AG09319 (cell line): ENCODE data around the gene ADCY5.

ENCODE experiments used
- DNase-seq: peaks from one replicate; pipeline ENCODE4 v3.0.0-alpha.2; 2010; ENCODE audit warnings: low read depth; ENCODE audit errors: extremely low read depth
- CTCF ChIP-seq: IDR thresholded peaks from 2 replicates; pipeline ENCODE4 v1.5.1; 2011; ENCODE audit warnings: low read depth, mild to moderate bottlenecking, inconsistent platforms, low read length, moderate library complexity

The ADCY5 gene

DNA sequence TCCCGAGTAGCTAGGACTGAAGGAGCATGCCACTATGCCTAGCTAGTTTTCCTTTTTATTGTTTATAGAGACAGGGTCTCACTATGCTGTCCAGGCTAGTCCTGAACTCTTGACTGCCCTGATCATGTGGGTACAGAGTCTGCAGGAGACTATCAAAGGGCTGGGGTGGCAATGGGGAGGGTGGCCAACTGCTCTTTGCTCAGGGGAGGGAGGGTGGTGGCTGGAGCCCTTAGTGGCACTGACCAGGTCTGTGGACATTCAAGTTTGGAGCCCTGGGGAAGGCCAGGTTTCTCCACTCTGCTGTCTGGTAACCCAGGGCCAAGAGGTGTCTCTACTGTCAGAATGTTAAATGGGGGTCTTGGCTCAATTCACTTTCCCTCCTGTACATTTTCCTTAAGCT is 125.1 kb downstream of the ADCY5 start:
- no peak for DNase-seq
- no peak for TF ChIP-seq CTCF

DNA sequence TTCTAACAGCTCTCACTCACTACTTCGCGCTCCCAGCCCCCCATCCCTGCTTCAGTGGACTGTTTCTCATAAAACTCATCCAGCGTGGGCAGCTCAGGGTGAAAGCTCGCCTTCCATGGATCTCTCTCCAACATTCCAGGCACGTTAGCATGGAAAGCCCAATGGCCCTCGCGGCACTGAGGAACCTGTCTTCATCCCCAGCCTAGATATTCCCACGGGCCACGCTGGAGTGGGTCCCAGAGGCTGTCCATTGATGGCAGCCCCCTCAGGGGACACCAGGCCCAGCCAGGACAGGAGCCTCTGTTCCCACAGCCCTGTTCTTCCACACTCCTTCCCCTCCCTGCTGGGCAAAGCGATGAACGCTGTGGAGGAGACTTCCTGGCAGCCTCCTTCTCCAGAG is 126.0 kb downstream of the ADCY5 start:
- no peak for DNase-seq
- TF ChIP-seq CTCF: no peak

DNA sequence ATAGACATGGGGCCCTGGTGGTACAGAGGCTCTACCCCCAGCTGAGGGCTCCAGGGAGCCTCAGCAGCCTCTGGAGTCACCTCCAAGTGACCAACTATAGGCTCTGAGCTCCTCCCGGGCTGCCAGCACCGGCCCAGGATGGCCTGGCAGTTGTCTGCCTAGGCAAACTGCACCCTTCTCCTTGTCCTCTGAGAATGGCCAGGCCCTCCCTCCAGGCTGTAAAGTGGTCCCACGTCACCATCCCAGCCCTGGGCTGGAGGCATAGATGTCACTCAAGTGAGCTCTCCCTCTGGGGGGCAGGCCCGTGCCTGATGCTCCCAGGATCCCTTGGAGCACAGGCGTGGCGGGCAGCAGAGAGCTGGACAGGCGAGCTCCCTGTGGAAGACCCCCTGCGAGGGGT is 127.1 kb downstream of the ADCY5 start:
- no peak for DNase-seq

DNA sequence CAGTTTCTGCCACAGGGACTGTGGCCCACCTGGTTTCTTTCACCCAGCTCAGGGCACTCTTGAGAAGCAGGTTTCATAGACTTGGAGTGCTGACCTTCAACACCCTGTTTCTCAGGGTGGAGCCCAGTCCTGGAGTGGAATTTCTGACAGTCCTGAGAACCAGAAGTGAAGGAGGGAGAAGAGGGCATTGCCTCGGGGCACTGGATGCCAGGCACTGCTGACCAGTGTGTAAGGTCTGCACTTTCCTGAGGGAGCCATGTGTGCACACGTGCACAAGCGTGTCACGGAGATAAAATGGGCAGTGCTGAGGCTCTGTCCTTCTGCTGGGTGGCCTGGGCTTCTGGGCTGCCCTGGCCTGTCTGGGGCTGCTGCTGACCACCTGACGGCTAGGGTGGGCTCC is 128.7 kb downstream of the ADCY5 start:
- no peak for DNase-seq
- no peak for TF ChIP-seq CTCF

More for the DNA sequence above, 127.1 kb downstream of the ADCY5 start:
- TF ChIP-seq CTCF: no peak

GRCh38 chr3:123319760-123320159 is 129.1 kb downstream of the ADCY5 start:
- no peak for DNase-seq
- no peak for TF ChIP-seq CTCF

GRCh38 chr3:123318374-123318773 is 130.5 kb downstream of the ADCY5 start:
- TF ChIP-seq CTCF: no peak
- DNase-seq: no peak

- no peak for TF ChIP-seq CTCF
- no peak for DNase-seq
These were observed 131.2 kb downstream of the ADCY5 start for GRCh38 chr3:123317716-123318115.
